Activated CD4-positive, alpha-beta T cell treated with anti-CD3 and anti-CD28 coated beads, Interleukin-2, amount 10 ng/mL, durations not matched to agents 7 days and 5 days (primary cell): ENCODE data around the gene INPP5K. TPM values are rescaled to one million over a fixed set of nuclear protein-coding genes. Genes with fewer than 3 reads are reported as not detected.

ENCODE experiments used
- CTCF ChIA-PET: fragments of 350-600 bp; sonication (Branson Sonifier 250); formaldehyde crosslinking; loops from one replicate; lab custom pipeline; 2021; ENCODE audit warnings: antibody characterized with exemption; lab: Charles Lee
- POLR2A ChIA-PET: fragments of 350-600 bp; sonication (Branson Sonifier 250); formaldehyde crosslinking; loops from one replicate; lab custom pipeline; 2021; ENCODE audit warnings: antibody characterized with exemption; lab: Charles Lee
- DNase-seq: peaks from one replicate; pipeline ENCODE4 v3.0.0-alpha.2; 2020
- H3K27ac Mint-ChIP-seq: one replicate; pipeline ENCODE4 v1.8.0; 2021; ENCODE audit warnings: mild to moderate bottlenecking, moderate library complexity, mixed read lengths
- H3K27me3 Mint-ChIP-seq: one replicate; pipeline ENCODE4 v1.8.0; 2021; ENCODE audit warnings: mixed read lengths
- H3K36me3 Mint-ChIP-seq: one replicate; pipeline ENCODE4 v1.8.0; 2021; ENCODE audit warnings: low read depth, mixed read lengths
- H3K4me1 Mint-ChIP-seq: one replicate; pipeline ENCODE4 v1.8.0; 2021; ENCODE audit warnings: mixed read lengths
- H3K4me3 Mint-ChIP-seq: one replicate; pipeline ENCODE4 v1.8.0; 2021; ENCODE audit warnings: mild to moderate bottlenecking, moderate library complexity, mixed read lengths
- H3K9me3 Mint-ChIP-seq: one replicate; pipeline ENCODE4 v1.8.0; 2021; ENCODE audit warnings: mixed read lengths
- total RNA-seq, 2 experiments: library from RNA; stranded (reverse); gene quantifications; one replicate each; pipeline ENCODE4 v1.2.3, GENCODE V29; 2021

Gene INPP5K
- total RNA-seq, 2 experiments from 2014 or later = 50.3 to 56.9 TPM

DNA sequence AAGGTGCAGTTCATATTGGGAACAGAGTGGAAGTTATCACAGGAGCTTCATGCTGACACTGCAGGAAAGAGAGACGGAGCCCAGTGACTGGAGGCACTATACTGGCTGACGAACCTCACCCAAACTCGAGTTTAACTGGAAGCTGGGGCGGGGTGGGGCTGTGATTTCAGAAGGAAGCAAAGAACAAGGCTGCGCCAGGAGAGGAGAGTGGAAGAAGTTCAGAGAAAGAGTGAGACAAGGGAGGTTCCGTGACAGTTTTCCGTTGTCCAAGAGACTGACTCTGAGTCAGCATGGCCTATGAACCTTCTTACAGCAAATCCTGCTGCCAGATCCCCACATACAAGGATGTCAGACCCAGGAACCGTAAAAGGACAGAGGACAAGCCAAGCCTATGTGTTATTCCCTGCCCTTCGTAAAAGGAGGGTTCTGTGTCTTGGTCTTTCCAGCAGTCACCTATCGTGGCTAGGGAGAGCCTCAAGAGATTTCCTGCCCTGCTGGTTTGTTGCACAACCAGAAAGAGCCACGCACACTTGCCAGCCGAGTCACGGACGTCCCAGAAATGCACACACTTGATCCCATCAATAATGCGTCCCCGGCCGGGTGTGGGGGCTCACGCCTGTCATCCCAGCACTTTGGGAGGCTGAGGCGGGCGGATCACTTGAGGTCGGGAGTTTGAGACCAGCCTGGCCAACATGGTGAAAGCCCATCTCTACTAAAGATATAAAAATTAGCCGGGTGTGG, 41.1 kb upstream of the INPP5K start:
- ChIA-PET POLR2A (no interaction called here), CTCF (interaction anchor here (0.6 kb wide), 1 partner anchor 29 kb away, joined by 3 read pairs; no protein-coding TSS in a partner anchor)
- peaks cover 28% of the 10 kb centered on the region for H3K4me1 Mint-ChIP-seq
- no peaks in the 10 kb centered on the region for H3K9me3 Mint-ChIP-seq
- H3K27me3 Mint-ChIP-seq = no peaks in the 10 kb centered on the region
- DNase-seq = no peak
- no peak overlapping the region for H3K27ac Mint-ChIP-seq
- H3K36me3 Mint-ChIP-seq = peaks cover 11% of the 10 kb centered on the region
- H3K4me3 Mint-ChIP-seq = no peak overlapping the region

DNA sequence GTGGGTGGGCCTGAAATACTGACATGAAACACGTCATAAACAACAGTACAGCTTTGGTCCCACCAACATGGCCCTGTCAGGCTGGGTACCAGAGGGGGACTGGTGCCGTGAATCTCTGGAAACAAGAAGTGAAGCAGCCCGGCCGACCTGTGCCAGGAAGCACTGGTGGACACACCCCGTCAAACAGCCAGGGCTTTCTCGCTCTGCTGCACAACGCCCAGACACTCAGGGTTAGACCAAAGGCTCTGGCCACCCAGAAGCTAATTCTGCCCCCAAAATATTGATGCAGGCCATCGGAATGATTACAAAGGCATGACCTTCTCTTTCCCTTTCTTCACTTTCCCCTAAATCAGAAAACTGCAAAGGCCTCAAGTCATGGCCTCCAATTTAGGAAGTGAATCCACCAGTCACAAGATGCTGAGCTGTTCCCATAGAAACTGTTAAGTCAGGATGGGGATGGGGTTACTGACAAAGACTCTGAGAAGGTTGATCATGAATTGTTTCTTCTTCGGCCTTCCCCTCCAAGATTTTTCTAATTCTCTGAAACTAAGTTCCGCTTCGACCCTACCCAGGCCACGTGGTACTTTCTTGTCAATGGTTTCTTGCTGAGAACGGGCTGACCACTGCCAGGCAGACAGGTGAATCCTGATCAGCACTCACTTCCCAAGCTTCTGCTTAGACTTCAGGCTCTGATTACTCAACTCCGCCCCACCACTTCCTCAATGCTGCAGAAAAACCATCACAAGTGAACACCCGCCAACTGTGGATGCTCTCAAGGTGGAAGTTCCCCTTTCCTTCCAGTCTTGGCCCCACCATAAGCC, 39.4 kb upstream of the INPP5K start:
- Mint-ChIP-seq H3K4me1 (peaks cover 19% of the 10 kb centered on the region), H3K4me3 (no peak overlapping the region), H3K9me3 (no peaks in the 10 kb centered on the region), H3K36me3 (peaks cover 12% of the 10 kb centered on the region), H3K27me3 (no peaks in the 10 kb centered on the region), H3K27ac (no peak overlapping the region)
- CTCF ChIA-PET = no interaction called here
- POLR2A ChIA-PET = no interaction called here
- DNase-seq = no peak

DNA sequence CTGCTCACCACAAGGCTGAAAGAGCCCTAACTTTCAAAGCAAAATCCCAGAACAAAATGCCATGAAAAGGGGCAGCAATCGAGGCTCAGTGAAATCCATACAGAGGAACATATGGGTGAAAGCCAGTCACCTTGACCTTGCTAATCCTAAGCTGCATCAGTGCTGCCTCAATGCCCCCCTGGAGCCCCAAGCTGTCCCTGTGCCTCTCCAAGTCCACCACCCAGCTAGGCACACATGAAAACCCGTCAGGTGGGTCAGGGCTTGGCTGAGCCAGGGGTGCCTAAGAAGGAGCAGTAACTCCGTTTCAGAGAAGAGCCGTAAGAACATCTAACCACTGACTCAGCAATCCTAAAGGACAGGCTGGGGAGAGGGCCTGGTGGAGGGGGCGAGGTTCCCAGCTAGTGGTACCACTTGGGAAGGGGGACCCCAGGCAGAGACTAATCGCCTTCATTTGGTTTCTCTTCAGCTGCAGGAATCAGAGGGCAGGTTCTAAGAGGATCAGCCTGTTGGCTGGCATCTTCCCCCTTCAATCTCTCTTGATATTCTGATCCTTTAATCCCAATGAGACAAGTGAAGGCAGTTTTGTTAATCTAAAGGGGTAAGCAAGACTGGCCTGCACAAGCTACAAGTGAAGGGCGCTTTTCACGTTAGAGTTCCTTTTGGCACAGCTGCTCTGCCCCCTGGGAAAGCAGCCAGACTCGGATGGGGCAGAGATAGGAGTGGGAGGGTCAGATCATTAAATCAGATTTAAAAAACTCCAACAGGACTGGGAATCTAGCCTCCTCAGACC, 38.5 kb upstream of the INPP5K start:
- peaks cover 19% of the 10 kb centered on the region for H3K36me3 Mint-ChIP-seq
- no peak overlapping the region for H3K4me3 Mint-ChIP-seq
- no peak overlapping the region for H3K27ac Mint-ChIP-seq
- ChIA-PET POLR2A (no interaction called here), CTCF (no interaction called here)
- DNase-seq = no peak
- H3K4me1 Mint-ChIP-seq = peaks cover 13% of the 10 kb centered on the region
- H3K9me3 Mint-ChIP-seq = no peaks in the 10 kb centered on the region
- H3K27me3 Mint-ChIP-seq = no peaks in the 10 kb centered on the region

DNA sequence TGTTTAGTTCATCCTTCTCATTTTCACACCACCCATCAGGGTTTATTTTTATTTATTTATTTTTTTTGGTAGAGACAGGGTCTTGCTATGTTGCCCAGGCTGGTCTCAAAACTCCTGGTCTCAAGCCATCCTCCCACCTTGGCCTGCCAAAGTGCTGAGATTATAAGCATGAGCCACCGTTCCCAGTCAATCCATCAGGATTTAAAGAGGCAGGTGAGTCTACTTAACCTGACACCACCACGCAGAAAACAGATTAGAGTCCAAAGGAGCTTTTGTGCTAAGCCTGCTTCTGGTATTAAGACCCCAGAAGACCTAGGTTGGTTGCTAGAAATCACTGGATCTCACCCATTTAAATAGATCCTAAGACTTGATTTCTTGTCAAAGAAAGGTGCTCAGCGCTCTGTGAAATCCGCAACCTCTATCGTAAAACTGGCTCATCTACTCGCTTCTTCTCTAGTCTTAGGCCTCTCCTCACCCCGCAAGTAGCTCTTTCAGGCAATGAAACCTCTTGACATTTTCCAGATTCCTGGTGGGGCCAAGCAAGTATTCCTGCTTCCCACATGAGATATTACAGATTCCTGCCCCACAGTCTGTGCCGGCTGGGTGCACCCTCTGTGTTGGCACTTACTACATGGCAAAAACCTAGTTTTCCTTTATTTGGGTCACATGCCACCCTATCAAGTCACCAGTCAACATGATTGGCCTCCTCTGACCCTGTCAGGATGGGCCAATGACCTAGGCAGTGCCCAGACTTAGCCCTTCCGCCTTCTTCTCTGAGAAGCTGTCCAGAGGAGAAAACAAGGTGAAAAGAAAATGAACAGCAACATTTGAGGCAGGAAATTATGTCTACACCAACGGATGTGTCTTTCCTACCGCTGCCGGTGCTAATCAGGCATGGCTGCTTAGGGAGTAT, 37.2 kb upstream of the INPP5K start:
- no peak for DNase-seq
- Mint-ChIP-seq H3K27me3 (no peaks in the 10 kb centered on the region), H3K36me3 (peaks cover 17% of the 10 kb centered on the region), H3K4me3 (no peak overlapping the region), H3K27ac (no peak overlapping the region), H3K4me1 (peaks cover 13% of the 10 kb centered on the region), H3K9me3 (no peaks in the 10 kb centered on the region)
- POLR2A ChIA-PET = no interaction called here
- CTCF ChIA-PET = no interaction called here

DNA sequence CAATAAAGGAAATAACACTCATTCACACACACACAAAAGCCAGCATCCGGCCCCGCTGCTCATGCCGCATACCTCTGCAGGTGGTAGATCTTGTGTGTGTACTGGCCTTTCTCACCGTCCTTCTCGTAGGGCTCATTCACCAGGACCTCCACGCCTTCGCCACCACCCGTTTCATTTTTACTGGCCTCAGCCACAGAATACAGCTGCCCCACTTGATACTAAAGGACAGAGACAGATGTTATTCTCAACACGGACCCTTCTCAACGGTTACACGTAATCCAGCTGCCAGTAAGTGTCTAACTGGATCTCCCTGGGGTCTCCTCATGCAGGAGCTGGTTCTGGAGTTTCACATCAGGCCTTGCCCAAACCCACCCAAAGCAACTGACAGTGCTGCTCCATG, 36.5 kb upstream of the INPP5K start:
- no peak overlapping the region for H3K4me3 Mint-ChIP-seq
- ChIA-PET POLR2A (no interaction called here), CTCF (no interaction called here)
- H3K36me3 Mint-ChIP-seq = peaks cover 17% of the 10 kb centered on the region
- DNase-seq = no peak
- H3K27ac Mint-ChIP-seq = no peak overlapping the region
- no peaks in the 10 kb centered on the region for H3K9me3 Mint-ChIP-seq
- no peaks in the 10 kb centered on the region for H3K27me3 Mint-ChIP-seq
- peaks cover 13% of the 10 kb centered on the region for H3K4me1 Mint-ChIP-seq

DNA sequence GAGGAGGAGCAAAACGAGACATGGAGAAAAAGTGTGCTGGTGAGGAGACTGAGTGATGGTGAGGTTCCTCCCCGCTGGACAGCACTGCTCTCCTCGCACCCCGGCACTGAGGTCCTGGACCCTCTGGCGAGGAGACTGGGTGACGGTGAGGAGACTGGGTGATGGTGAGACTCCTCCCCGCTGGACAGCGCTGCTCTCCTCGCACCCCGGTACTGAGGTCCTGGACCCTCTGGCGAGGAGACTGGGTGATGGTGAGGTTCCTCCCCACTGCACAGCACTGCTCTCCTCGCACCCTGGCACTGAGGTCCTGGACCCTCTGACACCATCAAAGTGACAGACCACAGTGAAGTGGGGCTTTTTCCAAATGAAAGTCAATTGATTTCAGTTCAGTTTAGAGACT, 35.3 kb upstream of the INPP5K start:
- Mint-ChIP-seq H3K4me1 (peaks cover 7% of the 10 kb centered on the region), H3K9me3 (no peaks in the 10 kb centered on the region), H3K27ac (no peak overlapping the region), H3K36me3 (peaks cover 11% of the 10 kb centered on the region), H3K27me3 (no peaks in the 10 kb centered on the region), H3K4me3 (no peak overlapping the region)
- CTCF ChIA-PET = interaction anchor here (0.5 kb wide), 1 partner anchor 428 kb away, joined by 3 read pairs; no protein-coding TSS in a partner anchor
- no peak for DNase-seq
- POLR2A ChIA-PET = interaction anchor here (0.7 kb wide), 1 partner anchor 161 kb away, joined by 3 read pairs; no protein-coding TSS in a partner anchor

DNA sequence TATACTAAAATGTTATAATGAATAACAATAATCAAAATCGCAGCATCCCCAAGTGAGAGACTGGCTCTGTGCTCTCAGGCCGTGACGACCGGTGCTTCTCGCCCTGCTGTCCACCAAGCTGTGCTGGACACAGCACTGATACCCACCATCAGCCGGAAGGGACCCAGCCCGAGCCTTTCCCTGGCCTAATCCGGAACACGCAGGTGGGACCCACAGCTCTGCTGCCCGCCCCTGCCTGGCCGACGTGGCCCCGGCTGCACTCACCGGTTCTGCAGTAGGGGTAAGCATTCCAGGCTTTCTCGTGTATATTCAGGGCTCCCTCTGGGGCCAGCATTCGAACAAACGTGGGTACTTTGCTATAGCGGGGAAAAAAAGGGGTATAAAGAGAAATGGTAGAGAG, 31.6 kb upstream of the INPP5K start:
- DNase-seq = no peak
- H3K27ac Mint-ChIP-seq = no peak overlapping the region
- no peaks in the 10 kb centered on the region for H3K27me3 Mint-ChIP-seq
- H3K4me1 Mint-ChIP-seq = no peaks in the 10 kb centered on the region
- CTCF ChIA-PET = interaction anchor here (2.8 kb wide), 1 partner anchor 11 kb away, joined by 6 read pairs; no protein-coding TSS in a partner anchor
- POLR2A ChIA-PET = no interaction called here
- H3K36me3 Mint-ChIP-seq = peaks cover 11% of the 10 kb centered on the region
- H3K9me3 Mint-ChIP-seq = no peaks in the 10 kb centered on the region
- no peak overlapping the region for H3K4me3 Mint-ChIP-seq

DNA sequence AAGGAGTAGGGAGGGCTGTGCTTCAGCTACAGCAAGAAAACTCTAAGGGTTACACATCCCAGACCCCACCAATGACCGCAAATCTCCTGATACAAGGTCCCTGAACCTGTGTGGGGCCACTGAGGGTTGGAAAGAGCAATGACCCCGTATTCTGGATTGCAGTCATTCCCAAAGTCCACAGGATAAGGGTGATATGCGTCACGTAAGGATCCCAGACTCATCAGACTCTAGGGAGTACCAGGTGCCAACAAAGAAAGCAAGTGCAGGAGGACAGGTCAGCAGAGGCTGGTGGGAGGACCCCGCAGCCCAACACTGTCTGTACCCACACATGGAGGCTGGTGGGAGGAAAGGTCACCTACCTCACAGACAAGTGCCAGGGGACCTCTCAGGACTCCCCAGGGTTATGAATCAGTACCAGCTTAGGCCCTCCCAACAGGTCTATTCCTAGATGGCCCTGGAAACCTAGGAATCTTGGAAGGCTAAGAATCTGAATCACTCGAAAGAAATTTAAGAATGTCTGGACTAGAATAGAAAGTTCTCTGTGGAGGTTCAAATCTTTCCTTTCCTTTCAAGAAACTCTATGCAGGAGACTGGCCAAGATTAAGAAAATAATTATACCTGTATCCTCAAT, 30.0 kb upstream of the INPP5K start:
- Mint-ChIP-seq H3K27ac (no peak overlapping the region), H3K4me1 (no peaks in the 10 kb centered on the region), H3K36me3 (peaks cover 10% of the 10 kb centered on the region), H3K4me3 (no peak overlapping the region), H3K9me3 (no peaks in the 10 kb centered on the region), H3K27me3 (no peaks in the 10 kb centered on the region)
- CTCF ChIA-PET = interaction anchor here (1.5 kb wide), 1 partner anchor 30 kb away, joined by 3 read pairs; the partner anchor contains the start of gene INPP5K
- POLR2A ChIA-PET = no interaction called here
- DNase-seq = no peak

DNA sequence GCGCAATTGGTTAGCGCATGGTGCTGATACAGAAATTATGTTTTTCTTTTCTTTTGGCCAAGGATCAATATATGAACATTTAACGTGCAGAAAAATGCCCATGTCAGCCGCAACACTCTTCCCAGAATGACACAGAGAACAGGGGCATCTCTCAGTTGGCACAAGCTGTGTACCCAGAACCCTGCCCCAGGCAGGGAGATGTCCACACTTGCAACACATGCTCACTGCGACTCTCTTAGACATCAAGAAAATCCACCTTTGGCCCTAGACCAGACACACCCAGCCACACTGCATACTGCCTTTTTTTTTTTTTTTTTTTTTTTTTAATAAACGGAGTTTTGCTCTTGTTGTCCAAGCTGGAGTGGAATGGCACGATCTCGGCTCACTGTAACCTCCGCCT, 29.2 kb upstream of the INPP5K start:
- ChIA-PET POLR2A (no interaction called here), CTCF (interaction anchor here (1.1 kb wide), 1 partner anchor 180 kb away, joined by 3 read pairs; no protein-coding TSS in a partner anchor)
- no peaks in the 10 kb centered on the region for H3K27me3 Mint-ChIP-seq
- H3K4me3 Mint-ChIP-seq = no peak overlapping the region
- no peaks in the 10 kb centered on the region for H3K9me3 Mint-ChIP-seq
- H3K27ac Mint-ChIP-seq = no peak overlapping the region
- no peaks in the 10 kb centered on the region for H3K4me1 Mint-ChIP-seq
- no peak for DNase-seq
- peaks cover 11% of the 10 kb centered on the region for H3K36me3 Mint-ChIP-seq

DNA sequence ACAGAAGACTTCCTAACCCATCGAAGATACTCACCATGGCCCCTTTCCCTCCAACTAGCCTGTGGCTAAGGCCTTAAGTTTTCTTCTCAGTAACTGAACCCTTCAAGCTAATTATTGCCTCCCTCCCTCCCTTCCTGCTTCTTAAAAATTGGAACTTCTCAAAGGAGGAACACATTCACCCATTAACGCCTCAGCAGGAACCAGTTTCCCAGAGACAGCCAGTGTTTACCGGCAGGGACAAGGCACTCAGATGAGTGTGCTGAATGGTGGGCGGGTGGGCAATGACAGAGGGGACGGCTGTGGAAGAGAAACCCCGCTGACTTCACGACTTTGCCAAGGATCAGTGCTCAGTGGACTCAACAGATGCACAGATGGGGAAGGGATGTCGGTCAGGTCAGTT, 25.9 kb upstream of the INPP5K start:
- ChIA-PET CTCF (interaction anchor here (0.9 kb wide), 1 partner anchor 11 kb away, joined by 3 read pairs; no protein-coding TSS in a partner anchor), POLR2A (no interaction called here)
- H3K27me3 Mint-ChIP-seq = no peaks in the 10 kb centered on the region
- H3K9me3 Mint-ChIP-seq = no peaks in the 10 kb centered on the region
- H3K4me3 Mint-ChIP-seq = no peak overlapping the region
- no peaks in the 10 kb centered on the region for H3K4me1 Mint-ChIP-seq
- peaks cover 11% of the 10 kb centered on the region for H3K36me3 Mint-ChIP-seq
- DNase-seq = no peak
- no peak overlapping the region for H3K27ac Mint-ChIP-seq

DNA sequence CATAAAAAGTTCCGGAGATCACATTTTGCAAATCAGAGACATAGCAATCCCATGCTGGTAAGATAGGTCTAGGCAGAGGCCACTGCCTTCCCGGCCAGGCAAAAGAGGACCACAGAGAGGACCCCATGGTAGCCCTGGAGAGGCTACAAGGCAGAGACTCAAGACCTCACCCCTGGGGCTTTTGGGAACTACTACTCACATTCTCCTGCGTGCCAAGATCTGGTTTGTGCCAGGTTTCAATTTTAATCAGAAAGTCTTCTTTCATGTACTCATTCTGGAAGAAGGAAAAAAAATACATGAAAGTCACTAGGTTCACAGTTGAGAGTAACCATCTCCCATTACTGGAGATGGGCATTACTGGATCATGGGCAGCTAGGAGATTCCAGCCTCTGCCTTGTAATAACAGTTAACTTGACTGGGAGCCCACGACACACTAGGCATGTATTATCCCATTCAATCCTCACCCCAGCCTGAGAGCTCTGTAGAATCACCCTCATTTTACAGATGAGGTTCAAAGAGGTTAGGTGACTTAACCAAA, 25.0 kb upstream of the INPP5K start:
- no peak overlapping the region for H3K4me3 Mint-ChIP-seq
- H3K27me3 Mint-ChIP-seq = no peaks in the 10 kb centered on the region
- no peaks in the 10 kb centered on the region for H3K9me3 Mint-ChIP-seq
- H3K4me1 Mint-ChIP-seq = no peaks in the 10 kb centered on the region
- POLR2A ChIA-PET = no interaction called here
- CTCF ChIA-PET = interaction anchor here (0.9 kb wide), 1 partner anchor 10 kb away, joined by 3 read pairs; no protein-coding TSS in a partner anchor
- peaks cover 11% of the 10 kb centered on the region for H3K36me3 Mint-ChIP-seq
- no peak overlapping the region for H3K27ac Mint-ChIP-seq
- DNase-seq = no peak
